SK-N-SH (cell line): Measurements from ENCODE around the gene FTSJ1. TPM values are rescaled to one million over a fixed set of nuclear protein-coding genes. Genes with fewer than 3 reads are reported as not detected.

Experiments
- CTCF ChIA-PET: fragments of 300-600, 350-600 bp; formaldehyde crosslinking; extraction: SDS; loops from one replicate; lab custom pipeline; 2021; lab: Yijun Ruan, JAX
- POLR2A ChIA-PET: fragments of 350-600 bp; sonication (Branson Sonifier 250); formaldehyde crosslinking; extraction: SDS; loops from one replicate; lab custom pipeline; 2020; ENCODE audit warnings: antibody characterized with exemption, inconsistent platforms; lab: Yijun Ruan, JAX
- DNase-seq: peaks from one replicate; pipeline ENCODE4 v3.0.0; 2012
- H2AFZ ChIP-seq: fragments of 200-600 bp; sonication (generic); 2 replicates; pipeline ENCODE4 v1.8.1; 2016; ENCODE audit warnings: antibody characterized with exemption, mild to moderate bottlenecking, low read depth
- H3F3A ChIP-seq: fragments of 200-600 bp; sonication (generic); replicated peaks from 2 replicates; pipeline ENCODE3; 2016; ENCODE audit warnings: antibody characterized with exemption, mild to moderate bottlenecking; ENCODE audit not compliant: insufficient read depth
- H3K27ac ChIP-seq, 2 experiments: fragments of 200-500 bp in 1 of 2; fragments of 200-600 bp in 1 of 2; sonication (Bioruptor generic) in 1 of 2; sonication (generic), shearing (Covaris generic) in 1 of 2; 2 replicates each; pipeline versions ENCODE4 v1.5.1 to v1.6.1; 2014 to 2016; ENCODE audit warnings: low read depth in 2 of 2, inconsistent platforms in 1 of 2, low read length in 1 of 2, mild to moderate bottlenecking in 1 of 2, mixed read lengths in 1 of 2
- H3K27me3 ChIP-seq: fragments of 200-600 bp; sonication (generic), shearing (Covaris generic); 2 replicates; pipeline ENCODE4 v1.6.1; 2016; ENCODE audit warnings: mixed run types; ENCODE audit not compliant: insufficient read depth
- H3K36me3 ChIP-seq, 2 experiments: fragments of 200-500 bp in 1 of 2; fragments of 200-600 bp in 1 of 2; sonication (Bioruptor generic) in 1 of 2; sonication (generic) in 1 of 2; replicated peaks in 1 of 2; 2 replicates each; pipeline versions ENCODE3 to v1.5.1; 2014 to 2016; ENCODE audit warnings: low read length in 1 of 2, mild to moderate bottlenecking in 1 of 2; ENCODE audit not compliant: insufficient read depth in 2 of 2, control insufficient read depth in 1 of 2
- H3K4me1 ChIP-seq, 2 experiments: fragments of 200-500 bp in 1 of 2; fragments of 200-600 bp in 1 of 2; sonication (Bioruptor generic) in 1 of 2; sonication (generic), shearing (Covaris generic) in 1 of 2; 2 replicates each; pipeline versions ENCODE4 v1.5.1 to v1.6.1; 2014 to 2016; ENCODE audit warnings: low read depth in 1 of 2, low read length in 1 of 2, mixed run types in 1 of 2; ENCODE audit not compliant: insufficient read depth in 2 of 2, control insufficient read depth in 1 of 2
- H3K4me2 ChIP-seq: fragments of 200-600 bp; sonication (generic), shearing (Covaris generic); 2 replicates; pipeline ENCODE4 v1.6.1; 2017; ENCODE audit warnings: mixed run types
- H3K4me3 ChIP-seq, 2 experiments: fragments of 200-500 bp in 1 of 2; fragments of 200-600 bp in 1 of 2; sonication (Bioruptor generic) in 1 of 2; sonication (generic), shearing (Covaris generic) in 1 of 2; 2 replicates each; pipeline versions ENCODE4 v1.5.1 to v1.8.1; 2014 to 2016; ENCODE audit warnings: low read depth in 2 of 2, inconsistent platforms in 1 of 2, low read length in 1 of 2, mild to moderate bottlenecking in 1 of 2, mixed read lengths in 1 of 2, moderate library complexity in 1 of 2
- H3K79me2 ChIP-seq: fragments of 200-600 bp; sonication (generic); 2 replicates; pipeline ENCODE4 v1.8.1; 2017; ENCODE audit warnings: mild to moderate bottlenecking; ENCODE audit not compliant: insufficient read depth
- H3K9ac ChIP-seq: fragments of 200-600 bp; sonication (generic); 2 replicates; pipeline ENCODE4 v1.6.1; 2017; ENCODE audit warnings: mixed run types
- H3K9me2 ChIP-seq: fragments of 200-600 bp; sonication (generic); 2 replicates; pipeline ENCODE4 v1.6.1; 2017; ENCODE audit warnings: mixed run types
- H3K9me3 ChIP-seq: fragments of 200-600 bp; sonication (generic); 2 replicates; pipeline ENCODE4 v1.6.1; 2017; ENCODE audit warnings: mixed run types, mild to moderate bottlenecking, moderate library complexity
- H4K20me1 ChIP-seq: fragments of 200-600 bp; sonication (generic); 2 replicates; pipeline ENCODE4 v1.6.1; 2017; ENCODE audit warnings: mild to moderate bottlenecking, mixed run types; ENCODE audit not compliant: insufficient read depth
- CHD2 ChIP-seq: fragments of 150-350 bp; IDR thresholded peaks from 2 replicates; pipeline ENCODE4 v1.6.1; 2018; ENCODE audit warnings: low read length; ENCODE audit not compliant: partially characterized antibody
- CTCF ChIP-seq: fragments of 200-600 bp; sonication (generic); IDR thresholded peaks from 2 replicates; pipeline ENCODE4 v1.6.1; 2017; ENCODE audit warnings: antibody characterized with exemption, mild to moderate bottlenecking, moderate library complexity
- ELF1 ChIP-seq: IDR thresholded peaks from 2 replicates; pipeline ENCODE4 v1.4.0; 2012
- GABPA ChIP-seq: IDR thresholded peaks from 2 replicates; pipeline ENCODE4 v1.4.0; 2012; ENCODE audit warnings: low read depth, mild to moderate bottlenecking
- JUND ChIP-seq: IDR thresholded peaks from 2 replicates; pipeline ENCODE4 v1.4.0; 2012
- MEF2A ChIP-seq: IDR thresholded peaks from 2 replicates; pipeline ENCODE4 v1.4.0; 2012; ENCODE audit warnings: low read depth, borderline replicate concordance
- MXI1 ChIP-seq: IDR thresholded peaks from 2 replicates; pipeline ENCODE4 v1.6.1; 2012; ENCODE audit warnings: mild to moderate bottlenecking, low read depth, low read length, improper control_type of control experiment
- POLR2AphosphoS5 ChIP-seq: IDR thresholded peaks from 2 replicates; pipeline ENCODE4 v1.6.1; 2012; ENCODE audit warnings: low read depth, low read length
- RCOR1 ChIP-seq: fragments of 150-350 bp; IDR thresholded peaks from 2 replicates; pipeline ENCODE4 v1.6.1; 2017; ENCODE audit warnings: antibody characterized with exemption, low read length
- RFX5 ChIP-seq: IDR thresholded peaks from 2 replicates; pipeline ENCODE4 v1.6.1; 2012; ENCODE audit warnings: mild to moderate bottlenecking, improper control_type of control experiment, low read length
- ZBTB33 ChIP-seq: IDR thresholded peaks from 2 replicates; pipeline ENCODE4 v1.4.0; 2012; ENCODE audit warnings: low read depth, borderline replicate concordance
- WGBS: methylation state at CpG from one replicate; pipeline ENCODE4 v1.1.6; 2017; ENCODE audit warnings: low lambda C conversion rate; 5-methylcytosine and 5-hydroxymethylcytosine counted together
- polyA plus RNA-seq, 3 experiments: library from polyadenylated mRNA; depleted of rRNA; stranded (reverse); fragments of >200 nt; gene quantifications; 2 replicates each; pipeline ENCODE4 v1.2.3, GENCODE V29; 2012
- TF ChIP-seq, protein P1 (sequence below): fragments of 150-350 bp; IDR thresholded peaks from 2 replicates; pipeline ENCODE4 v1.6.1; 2017; ENCODE audit warnings: antibody characterized with exemption, low read length, low read depth, borderline replicate concordance

FTSJ1 gene
- polyA plus RNA-seq, 1 of the 3 experiments (the other 2 are of a cell fraction) = 34.1 TPM

DNA sequence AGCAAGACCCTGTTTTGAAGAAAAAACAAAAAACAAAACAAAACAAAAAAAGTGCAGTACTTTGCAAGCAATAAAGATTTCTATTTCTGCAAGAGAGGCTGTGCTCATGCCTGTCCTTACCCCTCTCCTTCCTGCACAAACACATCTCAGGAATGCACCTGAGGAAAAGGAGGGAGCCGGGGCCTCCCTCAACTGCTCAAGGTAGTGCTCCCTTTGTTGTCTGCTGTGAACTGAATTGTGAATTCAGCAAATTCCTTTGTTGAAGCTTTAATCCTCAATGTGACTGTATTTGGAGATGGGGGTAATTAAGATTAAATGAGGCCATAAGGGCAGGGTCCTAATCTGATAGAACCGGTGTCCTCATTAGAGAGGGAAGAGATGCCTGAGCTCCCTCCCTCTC is 13.9 kb downstream of the FTSJ1 start:
- H3K9ac ChIP-seq = no peak overlapping the region
- H3K9me3 ChIP-seq = no peaks in the 10 kb centered on the region
- ChIA-PET CTCF (no interaction called here), POLR2A (no interaction called here)
- no peaks in the 10 kb centered on the region for H3K4me1 ChIP-seq
- H3K27ac ChIP-seq = no peak overlapping the region
- H3K79me2 ChIP-seq = no peaks in the 10 kb centered on the region
- 36% methylated on average over 2 of the region's 2 CpGs for WGBS
- H3K36me3 ChIP-seq = no peaks in the 10 kb centered on the region
- H3K9me2 ChIP-seq = no peaks in the 10 kb centered on the region
- no peak for TF ChIP-seq ZBTB33
- no peak for TF ChIP-seq CTCF
- TF ChIP-seq MEF2A = no peak
- no peak for TF ChIP-seq POLR2AphosphoS5
- TF ChIP-seq, all 33 proteins: peak for 0
- no peaks in the 10 kb centered on the region for H3K27me3 ChIP-seq
- H3K4me3 ChIP-seq = no peak overlapping the region
- H4K20me1 ChIP-seq = no peaks in the 10 kb centered on the region
- H2AFZ ChIP-seq = no peak overlapping the region
- H3F3A ChIP-seq = no peaks in the 10 kb centered on the region
- no peak overlapping the region for H3K4me2 ChIP-seq
- DNase-seq = no peak

DNA sequence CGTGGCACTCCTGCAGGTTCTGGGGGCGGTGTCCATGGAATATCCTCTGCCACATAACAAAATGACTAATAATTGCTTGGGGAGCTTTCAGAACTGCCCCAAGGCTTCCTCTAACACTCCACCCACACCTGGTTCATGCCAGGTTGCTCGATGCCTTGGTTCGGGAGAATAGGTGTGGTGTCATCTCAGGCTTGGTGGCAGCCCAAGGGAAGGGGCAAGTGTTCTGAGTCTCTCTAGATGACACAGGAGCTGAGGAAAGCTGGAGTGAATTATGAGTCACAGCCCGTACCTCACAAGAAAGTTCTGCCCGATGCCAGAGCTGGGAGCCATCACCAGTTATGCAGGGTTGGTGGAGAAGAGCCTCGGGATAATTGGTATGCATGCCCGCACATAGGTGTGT is 14.7 kb downstream of the FTSJ1 start:
- no peak overlapping the region for H2AFZ ChIP-seq
- no peak for DNase-seq
- H3K4me3 ChIP-seq = no peak overlapping the region
- TF ChIP-seq CHD2 (no peak), MXI1 (no peak), MEF2A (no peak), JUND (no peak), RCOR1 (no peak)
- H3K4me2 ChIP-seq = no peak overlapping the region
- 34% methylated on average over 8 of the region's 8 CpGs for WGBS
- ChIA-PET POLR2A (no interaction called here), CTCF (interaction anchor here (0.8 kb wide), 1 partner anchor 9 kb away, joined by 3 read pairs; no protein-coding TSS in a partner anchor)
- no peaks in the 10 kb centered on the region for H3K27me3 ChIP-seq
- no peak overlapping the region for H3K9ac ChIP-seq
- no peaks in the 10 kb centered on the region for H3K36me3 ChIP-seq
- H3K9me3 ChIP-seq = no peaks in the 10 kb centered on the region
- H3K27ac ChIP-seq = no peak overlapping the region
- H3K4me1 ChIP-seq = no peaks in the 10 kb centered on the region
- no peaks in the 10 kb centered on the region for H4K20me1 ChIP-seq
- no peaks in the 10 kb centered on the region for H3K9me2 ChIP-seq
- no peaks in the 10 kb centered on the region for H3K79me2 ChIP-seq
- no peaks in the 10 kb centered on the region for H3F3A ChIP-seq

DNA sequence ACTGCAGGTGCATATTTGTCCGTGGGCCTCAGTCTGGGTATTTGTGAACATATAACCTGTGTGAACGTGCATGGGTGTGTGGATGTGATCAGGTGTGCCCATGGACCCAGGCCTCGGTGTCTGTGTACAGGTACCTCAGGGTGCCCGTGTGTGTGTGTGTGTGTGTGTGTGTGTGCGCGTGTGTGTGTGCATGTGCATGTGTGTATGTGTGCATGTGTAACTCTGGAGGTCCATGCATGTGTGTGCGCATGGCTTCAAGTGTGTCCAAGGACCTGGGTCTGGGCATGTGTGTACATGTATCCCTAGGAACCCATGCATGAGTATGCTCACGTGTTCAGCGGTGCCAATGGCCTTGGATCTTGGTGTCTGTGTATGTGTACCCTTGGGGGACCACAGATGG is 15.8 kb downstream of the FTSJ1 start:
- Histone ChIP-seq H3K79me2 (no peaks in the 10 kb centered on the region), H4K20me1 (no peaks in the 10 kb centered on the region), H3K9me3 (no peaks in the 10 kb centered on the region), H3K36me3 (no peaks in the 10 kb centered on the region), H3F3A (no peaks in the 10 kb centered on the region), H3K4me2 (no peak overlapping the region), H3K4me1 (no peaks in the 10 kb centered on the region), H3K27me3 (no peaks in the 10 kb centered on the region), H2AFZ (no peak overlapping the region), H3K9me2 (no peaks in the 10 kb centered on the region), H3K9ac (no peak overlapping the region), H3K4me3 (no peak overlapping the region), H3K27ac (peak overlapping the region in 1 of 2 experiments; percentile 51; a peak in 2 of 4 replicates)
- ChIA-PET CTCF (no interaction called here), POLR2A (no interaction called here)
- TF ChIP-seq ELF1 = no peak
- TF ChIP-seq ZBTB33 = no peak
- no peak for TF ChIP-seq MXI1
- TF ChIP-seq RFX5 = no peak
- TF ChIP-seq, protein P1, sequence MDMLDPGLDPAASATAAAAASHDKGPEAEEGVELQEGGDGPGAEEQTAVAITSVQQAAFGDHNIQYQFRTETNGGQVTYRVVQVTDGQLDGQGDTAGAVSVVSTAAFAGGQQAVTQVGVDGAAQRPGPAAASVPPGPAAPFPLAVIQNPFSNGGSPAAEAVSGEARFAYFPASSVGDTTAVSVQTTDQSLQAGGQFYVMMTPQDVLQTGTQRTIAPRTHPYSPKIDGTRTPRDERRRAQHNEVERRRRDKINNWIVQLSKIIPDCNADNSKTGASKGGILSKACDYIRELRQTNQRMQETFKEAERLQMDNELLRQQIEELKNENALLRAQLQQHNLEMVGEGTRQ = no peak
- no peak for TF ChIP-seq GABPA
- WGBS = 78% methylated on average over 7 of the region's 9 CpGs
- no peak for DNase-seq
